ENCODE measurements around the gene MBD6. TPM values are rescaled to one million over a fixed set of nuclear protein-coding genes. Genes with fewer than 3 reads are reported as not detected.
A peak's percentile ranks its signal among the peaks of the same experiment; 100 is the strongest.

Gene MBD6
- total and polyA plus RNA-seq, 2 of the 13 experiments (the other 11 are each of a cell fraction or from before 2014, with no cell fraction given) = 4.1 to 5.9 TPM

- TF ChIP-seq ZNF318 (CRISPR knock-in tag; IDR thresholded peaks at IDR 0.05) = no peak
- TF ChIP-seq KLF16 (CRISPR knock-in tag; IDR thresholded peaks at IDR 0.05) = peak in 1 of 2 experiments; percentile 91; a peak in 2 of 4 replicates
- TF ChIP-seq POLR2G (IDR thresholded peaks at IDR 0.05; ENCODE audit: low read depth, low read length) = peak; percentile 9; the same call in 1 of the 2 replicates
- TF ChIP-seq MLLT10 (CRISPR knock-in tag; IDR thresholded peaks at IDR 0.05) = no peak
- TF ChIP-seq GPBP1L1 (CRISPR knock-in tag; IDR thresholded peaks at IDR 0.05) = no peak
- no peak for TF ChIP-seq KLF13 (CRISPR knock-in tag; IDR thresholded peaks at IDR 0.05)
- TF ChIP-seq ZNF841 (CRISPR knock-in tag; IDR thresholded peaks at IDR 0.05; ENCODE audit: borderline replicate concordance) = no peak
- TF ChIP-seq ZSCAN21 (CRISPR knock-in tag; IDR thresholded peaks at IDR 0.05; ENCODE audit: borderline replicate concordance) = no peak
- peak; percentile 49; the same call in 1 of the 2 replicates for TF ChIP-seq ZNF333 (CRISPR knock-in tag; IDR thresholded peaks at IDR 0.05; ENCODE audit: borderline replicate concordance)
- peak; percentile 41 for TF ChIP-seq NCOA2 (CRISPR knock-in tag; IDR thresholded peaks at IDR 0.05)
- no peak for TF ChIP-seq HOXA7 (CRISPR knock-in tag; IDR thresholded peaks at IDR 0.05)
- peak; percentile 79; the same call in 1 of the 2 replicates for TF ChIP-seq FOXK1 (CRISPR knock-in tag; IDR thresholded peaks at IDR 0.05; ENCODE audit: borderline replicate concordance, low read depth)
- TF ChIP-seq ZNF790 (CRISPR knock-in tag; IDR thresholded peaks at IDR 0.05; ENCODE audit: borderline replicate concordance) = peak; percentile 71; the same call in 1 of the 2 replicates
- no peak for TF ChIP-seq ZNF256 (CRISPR knock-in tag; conservative IDR thresholded peaks at IDR 0.05)
- no peak; the same call in 1 of the 2 replicates for TF ChIP-seq ZNF788 (CRISPR knock-in tag; IDR thresholded peaks at IDR 0.05; ENCODE audit: borderline replicate concordance)
- TF ChIP-seq ZNF772 (CRISPR knock-in tag; IDR thresholded peaks at IDR 0.05) = 0 out of 2 replicates have a peak, but pooled peaks have one; percentile 20
- peak; percentile 15; the same call in 1 of the 2 replicates for TF ChIP-seq ZNF264 (CRISPR knock-in tag; IDR thresholded peaks at IDR 0.05)
Measured at GRCh38 chr12:57522011-57522886, at the start of gene MBD6 (continued).

All from HepG2 (cell line).